GM12874 (cell line): Measurements from ENCODE around the gene CFAP65.

ENCODE experiments used
- CTCF ChIP-seq: IDR thresholded peaks from 2 replicates; pipeline ENCODE4 v1.5.1; 2011; ENCODE audit warnings: low read depth, mild to moderate bottlenecking, control low read depth, low read length, moderate library complexity; ENCODE audit not compliant: insufficient read depth

CFAP65 gene

DNA sequence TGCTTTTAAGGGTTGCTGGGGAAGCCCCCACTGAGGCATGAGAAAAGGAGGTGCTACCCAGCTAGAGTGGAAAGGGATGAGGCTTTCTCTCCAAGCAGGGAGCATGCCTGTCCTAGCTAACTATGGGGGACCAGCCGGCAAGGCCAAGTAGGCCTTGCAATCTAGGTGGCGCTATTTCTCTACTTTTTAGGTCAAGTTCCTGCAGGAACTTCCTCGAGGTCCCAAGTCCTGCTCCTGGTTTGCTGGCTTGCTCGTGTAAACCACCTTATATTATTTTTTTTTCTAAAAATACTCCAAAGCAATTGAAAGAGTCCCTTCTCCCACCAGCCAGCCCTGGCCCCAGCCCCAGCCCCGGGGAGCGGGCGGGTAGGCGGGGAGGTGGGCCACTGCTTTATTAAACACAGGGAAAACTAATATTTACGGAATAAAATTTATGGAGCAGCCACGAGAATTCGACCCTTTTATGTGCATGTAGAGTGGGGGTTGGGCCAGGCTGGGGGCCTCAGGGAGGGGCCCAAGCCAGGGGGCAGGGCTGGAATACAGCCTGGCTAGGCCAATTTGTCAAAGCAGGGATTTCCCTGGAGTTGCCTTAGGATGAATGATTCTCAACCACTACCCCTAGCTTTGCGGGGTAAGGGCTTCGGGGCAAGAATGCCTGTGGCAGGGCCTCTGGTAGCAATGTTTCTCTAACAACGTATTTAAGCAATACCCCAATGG is 32.3 kb upstream of the CFAP65 start:
- peak; percentile 67 for TF ChIP-seq CTCF

DNA sequence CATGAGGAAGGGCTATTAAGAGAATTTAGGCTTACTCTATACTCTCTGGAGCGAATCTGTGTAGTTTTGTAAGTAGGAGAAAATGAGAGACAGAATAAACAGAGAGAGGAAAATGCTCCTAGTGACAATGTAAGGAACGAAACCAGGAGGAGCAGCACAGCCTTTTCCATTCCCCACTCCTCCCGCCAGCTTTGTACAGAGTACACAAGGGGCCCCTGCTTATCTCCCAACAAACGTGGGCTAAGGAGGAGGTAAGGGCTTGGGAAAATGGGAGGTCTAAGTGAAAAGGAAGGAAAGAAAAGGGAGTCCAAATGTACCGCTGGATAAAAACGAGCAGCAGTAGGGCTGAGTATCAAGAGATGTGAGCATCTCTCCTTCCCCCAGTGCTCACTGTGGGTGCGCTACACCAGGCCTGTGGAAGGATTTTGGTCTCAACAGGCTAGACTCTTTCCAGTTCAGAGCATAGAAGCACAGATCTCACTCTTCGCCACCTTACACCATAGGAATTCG is 31.5 kb upstream of the CFAP65 start:
- TF ChIP-seq CTCF = no peak

DNA sequence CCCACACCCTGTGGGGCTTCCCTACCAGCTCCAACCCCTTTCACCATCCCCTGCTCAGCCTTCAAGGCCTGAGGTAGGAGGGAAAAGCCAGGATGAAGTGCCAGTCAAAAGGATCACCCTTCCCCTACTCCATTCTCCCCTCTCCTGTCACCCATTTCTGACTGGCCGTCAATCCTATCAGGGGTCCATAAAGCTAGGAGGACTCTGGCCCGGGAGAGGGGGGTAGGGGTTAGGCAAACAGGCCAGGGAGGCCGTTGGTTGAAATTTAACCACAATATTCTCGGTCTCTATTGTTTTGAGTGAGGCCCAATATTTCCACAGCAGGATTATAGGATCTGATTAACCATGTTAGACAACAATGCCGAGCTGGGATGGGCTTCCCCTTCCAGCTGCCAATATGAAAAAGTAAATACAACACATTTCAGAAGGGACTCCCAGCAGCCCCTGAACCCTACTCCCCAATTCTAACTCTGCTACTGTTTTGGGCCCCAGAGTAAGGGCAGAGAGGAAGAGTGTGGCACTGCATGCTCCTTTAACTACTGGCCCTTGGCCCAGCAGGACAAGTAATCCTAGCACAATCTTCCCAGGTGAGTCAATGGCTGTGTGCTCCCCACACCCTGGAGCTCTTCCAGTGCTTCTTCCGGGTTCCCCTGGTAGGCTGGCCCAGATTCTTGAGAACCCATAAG is 30.0 kb upstream of the CFAP65 start:
- TF ChIP-seq CTCF = no peak

DNA sequence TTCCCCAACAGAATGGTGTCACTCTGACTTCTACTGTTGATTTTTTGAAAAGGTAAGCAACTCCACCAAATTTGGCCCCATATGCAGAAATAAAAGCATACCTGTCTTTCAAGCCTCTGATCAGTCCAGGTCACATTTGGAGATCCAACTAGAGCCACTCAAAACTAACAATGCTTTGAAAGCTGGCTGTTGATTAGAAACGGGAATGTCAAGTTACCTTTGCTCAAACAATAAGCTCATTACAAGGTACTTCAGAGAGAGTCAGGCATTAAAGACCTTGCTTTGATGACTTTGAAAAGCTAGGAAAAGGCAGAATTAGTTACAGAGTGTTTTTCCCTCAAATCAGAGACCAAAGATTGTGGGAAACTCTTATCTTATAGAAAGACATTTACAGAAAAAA is 24.2 kb upstream of the CFAP65 start:
- TF ChIP-seq CTCF = no peak

DNA sequence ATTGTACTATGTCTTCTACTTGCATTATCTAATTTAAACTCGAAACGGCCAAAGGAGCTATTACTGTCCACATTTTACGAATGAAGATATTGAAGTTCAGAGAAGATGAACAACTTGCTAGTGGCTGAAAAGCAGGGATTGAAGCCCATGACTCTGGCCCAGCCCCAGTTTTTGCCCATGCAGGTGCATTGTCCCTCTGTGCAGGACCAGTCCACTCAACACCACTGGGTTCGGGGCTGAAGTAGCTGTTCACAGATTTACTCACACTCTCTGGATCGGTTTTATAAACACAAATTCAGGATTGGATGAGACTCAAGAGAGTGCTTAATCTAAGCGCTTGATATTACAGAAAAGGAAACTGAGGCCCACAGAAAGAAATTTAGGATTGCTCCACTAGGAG is 20.8 kb upstream of the CFAP65 start:
- no peak for TF ChIP-seq CTCF

GRCh38 chr2:219060821-219061791 is 19.8 kb upstream of the CFAP65 start, which contains the start of gene IHH:
Gene IHH (minus strand): TSS chr2:219060921. CDS start chr2:219060467, 454 bp downstream.
- TF ChIP-seq CTCF = no peak
